ENCODE measurements around the gene EP400. TPM values are rescaled to one million over a fixed set of nuclear protein-coding genes. Genes with fewer than 3 reads are reported as not detected.

The EP400 gene
- total and polyA plus RNA-seq, 4 donors = 11.4 to 47.8 (median 25.7) TPM

- Histone ChIP-seq H3K9ac (ENCODE audit: insufficient read depth in 1 of 2, low read length in 2 of 2) (no peak overlapping the region), H3K4me1 (ENCODE audit: control insufficient read depth in 5 of 5, insufficient read depth in 5 of 5, low read length in 5 of 5) (no peaks in the 10 kb centered on the region), H3K9me3 (ENCODE audit: control insufficient read depth in 4 of 4, insufficient read depth in 3 of 4, low read length in 3 of 4) (no peaks in the 10 kb centered on the region), H3K36me3 (ENCODE audit: control insufficient read depth in 4 of 4, insufficient read depth in 4 of 4, low read length in 4 of 4) (peaks cover 21 to 50% (median 35%) of the 10 kb centered on the region in 4 donors), H3K27ac (ENCODE audit: low read depth in 1 of 2, low read length in 1 of 2) (no peak overlapping the region), H3K4me3 (no peak overlapping the region), H3K27me3 (ENCODE audit: control insufficient read depth in 3 of 3, insufficient read depth in 3 of 3, low read length in 2 of 3) (no peaks in the 10 kb centered on the region)
- TF ChIP-seq CTCF (IDR thresholded peaks at IDR 0.05; ENCODE audit: control extremely low read depth, extremely low read depth) = no peak
- WGBS, 2 donors = 97 to 98% methylated on average over 17 of the region's 17 CpGs
- ATAC-seq (ENCODE audit: insufficient read depth, low FRiP score) = no peak
- DNase-seq = no peak
Measured at GRCh38 chr12:131986361-131986760, 36.6 kb downstream of the EP400 start.

- no peaks in the 10 kb centered on the region for H3K27me3 ChIP-seq (ENCODE audit: control insufficient read depth in 3 of 3, insufficient read depth in 3 of 3, low read length in 2 of 3)
- ATAC-seq (ENCODE audit: insufficient read depth, low FRiP score) (no peak), DNase-seq (no peak)
- peaks cover 21 to 46% (median 34%) of the 10 kb centered on the region in 4 donors for H3K36me3 ChIP-seq (ENCODE audit: control insufficient read depth in 4 of 4, insufficient read depth in 4 of 4, low read length in 4 of 4)
- H3K4me3 ChIP-seq = no peak overlapping the region
- no peak overlapping the region for H3K27ac ChIP-seq (ENCODE audit: low read depth in 1 of 2, low read length in 1 of 2)
- no peak for TF ChIP-seq CTCF (IDR thresholded peaks at IDR 0.05; ENCODE audit: control extremely low read depth, extremely low read depth)
- no peaks in the 10 kb centered on the region for H3K4me1 ChIP-seq (ENCODE audit: control insufficient read depth in 5 of 5, insufficient read depth in 5 of 5, low read length in 5 of 5)
- no peak overlapping the region for H3K9ac ChIP-seq (ENCODE audit: insufficient read depth in 1 of 2, low read length in 2 of 2)
- WGBS, 2 donors = 83 to 86% methylated on average over 5 of the region's 5 CpGs
- no peaks in the 10 kb centered on the region for H3K9me3 ChIP-seq (ENCODE audit: control insufficient read depth in 4 of 4, insufficient read depth in 3 of 4, low read length in 3 of 4)
Measured at GRCh38 chr12:131986910-131987309, 37.2 kb downstream of the EP400 start.

- no peak for ATAC-seq (ENCODE audit: insufficient read depth, low FRiP score)
- no peak for TF ChIP-seq CTCF (IDR thresholded peaks at IDR 0.05; ENCODE audit: control extremely low read depth, extremely low read depth)
- H3K36me3 ChIP-seq (ENCODE audit: control insufficient read depth in 4 of 4, insufficient read depth in 4 of 4, low read length in 4 of 4) = peaks cover 21 to 48% (median 36%) of the 10 kb centered on the region in 4 donors
Measured at GRCh38 chr12:131987552-131987951, 37.8 kb downstream of the EP400 start.

More at GRCh38 chr12:131987552-131987951, 37.8 kb downstream of the EP400 start:
- H3K4me1 ChIP-seq (ENCODE audit: control insufficient read depth in 5 of 5, insufficient read depth in 5 of 5, low read length in 5 of 5) = no peaks in the 10 kb centered on the region
- H3K9me3 ChIP-seq (ENCODE audit: control insufficient read depth in 4 of 4, insufficient read depth in 3 of 4, low read length in 3 of 4) = no peaks in the 10 kb centered on the region
- 93 to 96% methylated on average over 8 of the region's 8 CpGs for WGBS, 2 donors
- no peak overlapping the region for H3K27ac ChIP-seq (ENCODE audit: low read depth in 1 of 2, low read length in 1 of 2)
- no peak overlapping the region for H3K9ac ChIP-seq (ENCODE audit: insufficient read depth in 1 of 2, low read length in 2 of 2)
- no peak for DNase-seq
- H3K4me3 ChIP-seq = no peak overlapping the region
- no peaks in the 10 kb centered on the region for H3K27me3 ChIP-seq (ENCODE audit: control insufficient read depth in 3 of 3, insufficient read depth in 3 of 3, low read length in 2 of 3)
